Measurements from ENCODE around the gene ECE1.

- TF ChIP-seq ARNT (IDR thresholded peaks at IDR 0.05) = no peak
- TF ChIP-seq BHLHE40 (IDR thresholded peaks at IDR 0.05; ENCODE audit: borderline replicate concordance) = no peak
- no peak for TF ChIP-seq FOXM1 (IDR thresholded peaks at IDR 0.05; ENCODE audit: borderline replicate concordance)
- no peak for TF ChIP-seq PKNOX1 (IDR thresholded peaks at IDR 0.05)
- no peak for TF ChIP-seq FOXK2 (IDR thresholded peaks at IDR 0.05)
- TF ChIP-seq SP1 (IDR thresholded peaks at IDR 0.05) = no peak
- no peak for TF ChIP-seq LEF1 (IDR thresholded peaks at IDR 0.05; ENCODE audit: borderline replicate concordance)
- TF ChIP-seq NFRKB (IDR thresholded peaks at IDR 0.05) = no peak
Observed at GRCh38 chr1:21296509-21297354, 6.5 kb upstream of the ECE1 start.

Data from HEK293T (cell line).